Spleen (tissue), 7 donors: Measurements from ENCODE around the gene HCFC1R1.

Source experiments
- CTCF ChIP-seq, 11 experiments: fragments of 200-600 bp in 7 of 11; fragments of 450-650 bp in 4 of 11; sonication (generic) in 4 of 11; IDR thresholded peaks in 8 of 11; conservative IDR thresholded peaks in 3 of 11; 1 replicate in 7 of 11; 2 replicates in 4 of 11; pipeline versions ENCODE4 v1.4.0 to v1.8.0; 2016 to 2021; ENCODE audit warnings: antibody characterized with exemption in 11 of 11, inconsistent platforms in 4 of 11, mild to moderate bottlenecking in 1 of 11
- POLR2A ChIP-seq, 3 donors: fragments of 450-650 bp; IDR thresholded peaks; one replicate each; pipeline ENCODE4 v1.5.1; 2017; ENCODE audit warnings: antibody characterized with exemption in 3 of 3, mild to moderate bottlenecking in 1 of 3
- donor health status: DM: no; HTN: no; CAD: no; lungs with moderate emphysema.
- donor health status: DM: no; HTN: no; CAD: no.
- donor health status: DM: no; HTN: no; CAD: no.

DNA sequence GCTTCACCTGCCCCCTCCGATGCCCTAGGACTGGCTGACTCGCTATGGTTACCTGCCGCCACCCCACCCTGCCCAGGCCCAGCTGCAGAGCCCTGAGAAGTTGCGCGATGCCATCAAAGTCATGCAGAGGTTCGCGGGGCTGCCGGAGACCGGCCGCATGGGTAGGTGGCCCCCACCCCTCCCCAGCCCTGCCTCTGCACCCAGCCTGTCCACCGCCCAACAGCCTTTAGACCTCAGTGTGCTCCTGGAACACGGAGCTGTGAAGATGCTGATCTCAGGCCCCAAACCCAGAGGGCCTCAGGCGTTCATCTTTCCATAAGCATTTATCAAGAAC lies 23.6 kb upstream of the HCFC1R1 start:
- no peak for TF ChIP-seq CTCF (IDR thresholded peaks at IDR 0.05 in 8 of 11, conservative IDR thresholded peaks at IDR 0.05 in 3 of 11)
- no peak for TF ChIP-seq POLR2A (IDR thresholded peaks at IDR 0.05)
